Subcutaneous adipose tissue (tissue), 4 donors: ENCODE results near the gene PLPPR5. TPM values are rescaled to one million over a fixed set of nuclear protein-coding genes. Genes with fewer than 3 reads are reported as not detected.

ENCODE experiments used
- total RNA-seq, 4 donors: library from RNA; depleted of rRNA; stranded (reverse); fragments of >200 nt; gene quantifications; one replicate each; pipeline ENCODE4 v1.1.0, GENCODE V29; 2016
- TF ChIP-seq, protein P1 (sequence below): fragments of 450-650 bp; IDR thresholded peaks from one replicate; pipeline ENCODE4 v1.5.1; 2016; ENCODE audit warnings: low read depth, mild to moderate bottlenecking, control low read depth, antibody characterized with exemption, moderate library complexity

Gene PLPPR5
- total RNA-seq, 4 donors from 2014 or later: not detected

DNA sequence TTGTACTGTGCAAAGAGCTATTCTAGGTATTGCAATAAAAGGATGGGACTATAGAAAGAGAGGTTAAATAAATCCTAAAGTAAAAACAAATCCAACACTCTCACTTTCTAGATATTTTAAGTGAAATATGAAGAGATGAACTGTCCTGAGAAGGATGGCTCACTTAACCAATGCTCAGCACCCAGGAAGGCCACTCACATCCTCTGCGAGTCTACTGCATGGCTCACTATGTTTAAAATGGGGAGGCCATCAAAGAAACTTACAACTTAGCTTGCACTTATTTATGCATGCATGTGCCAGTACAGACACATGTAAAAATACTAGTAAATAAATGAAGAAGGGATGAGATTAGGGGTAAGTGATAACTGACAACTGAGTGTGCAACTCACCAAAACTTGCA is 37.5 kb downstream of the PLPPR5 start:
- TF ChIP-seq, protein P1, sequence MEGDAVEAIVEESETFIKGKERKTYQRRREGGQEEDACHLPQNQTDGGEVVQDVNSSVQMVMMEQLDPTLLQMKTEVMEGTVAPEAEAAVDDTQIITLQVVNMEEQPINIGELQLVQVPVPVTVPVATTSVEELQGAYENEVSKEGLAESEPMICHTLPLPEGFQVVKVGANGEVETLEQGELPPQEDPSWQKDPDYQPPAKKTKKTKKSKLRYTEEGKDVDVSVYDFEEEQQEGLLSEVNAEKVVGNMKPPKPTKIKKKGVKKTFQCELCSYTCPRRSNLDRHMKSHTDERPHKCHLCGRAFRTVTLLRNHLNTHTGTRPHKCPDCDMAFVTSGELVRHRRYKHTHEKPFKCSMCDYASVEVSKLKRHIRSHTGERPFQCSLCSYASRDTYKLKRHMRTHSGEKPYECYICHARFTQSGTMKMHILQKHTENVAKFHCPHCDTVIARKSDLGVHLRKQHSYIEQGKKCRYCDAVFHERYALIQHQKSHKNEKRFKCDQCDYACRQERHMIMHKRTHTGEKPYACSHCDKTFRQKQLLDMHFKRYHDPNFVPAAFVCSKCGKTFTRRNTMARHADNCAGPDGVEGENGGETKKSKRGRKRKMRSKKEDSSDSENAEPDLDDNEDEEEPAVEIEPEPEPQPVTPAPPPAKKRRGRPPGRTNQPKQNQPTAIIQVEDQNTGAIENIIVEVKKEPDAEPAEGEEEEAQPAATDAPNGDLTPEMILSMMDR: no peak

DNA sequence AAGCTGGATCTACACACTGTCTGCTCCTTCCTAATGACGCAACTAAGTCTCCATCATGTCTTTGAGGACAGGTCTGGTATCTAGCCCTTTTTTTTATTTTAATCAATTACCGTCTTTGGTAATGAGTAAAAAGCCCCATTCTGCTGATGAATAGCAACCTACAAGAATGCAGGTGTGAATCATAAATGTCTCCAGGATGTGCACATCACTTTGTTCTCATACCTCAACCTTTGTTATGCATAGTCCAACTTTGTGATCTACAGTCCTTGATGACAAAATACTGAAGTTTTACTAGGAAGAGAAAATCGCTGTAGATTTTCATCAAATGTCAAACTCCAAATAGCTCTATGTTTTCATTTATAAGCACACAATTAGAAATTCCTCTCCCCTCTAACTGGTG is 39.3 kb downstream of the PLPPR5 start:
- TF ChIP-seq, protein P1: no peak

GRCh38 chr1:98964198-98964597 is 40.5 kb downstream of the PLPPR5 start:
- TF ChIP-seq, protein P1: no peak

GRCh38 chr1:98963064-98963758 is 41.5 kb downstream of the PLPPR5 start:
- TF ChIP-seq, protein P1: no peak

DNA sequence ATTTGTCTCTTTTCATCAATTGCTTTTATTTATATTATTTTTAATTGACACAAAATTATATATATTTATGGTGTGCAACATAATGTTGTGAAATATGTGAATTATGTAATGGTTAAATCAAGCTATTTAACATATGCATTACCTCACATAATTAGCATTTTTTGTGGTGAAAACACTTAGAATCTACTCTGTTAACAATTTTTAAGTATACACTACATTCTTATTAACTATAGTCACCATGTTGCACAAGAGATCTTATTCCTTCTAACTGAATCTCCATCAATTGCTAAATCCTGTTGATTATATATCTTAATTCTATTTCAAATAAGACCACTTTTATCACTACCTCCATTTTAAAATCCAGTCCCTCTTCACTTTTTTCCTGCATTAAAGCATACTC is 42.5 kb downstream of the PLPPR5 start:
- TF ChIP-seq, protein P1: no peak

GRCh38 chr1:98949621-98950020 is 55.0 kb downstream of the PLPPR5 start:
- TF ChIP-seq, protein P1: no peak

GRCh38 chr1:98949166-98949565 is 55.5 kb downstream of the PLPPR5 start:
- TF ChIP-seq, protein P1: no peak
